Measurements from ENCODE around the gene IGF1. TPM values are rescaled to one million over a fixed set of nuclear protein-coding genes. Genes with fewer than 3 reads are reported as not detected.

The IGF1 gene
- total and polyA plus RNA-seq, 10 of the 15 experiments (the other 5 are each of a cell fraction or from before 2014, with no cell fraction given) = 2.4 to 9.2 (median 3.5) TPM

GRCh38 chr12:102528111-102528510 is 47.7 kb upstream of the IGF1 start:
- no peak for FAIRE-seq
- TF ChIP-seq, protein P1, sequence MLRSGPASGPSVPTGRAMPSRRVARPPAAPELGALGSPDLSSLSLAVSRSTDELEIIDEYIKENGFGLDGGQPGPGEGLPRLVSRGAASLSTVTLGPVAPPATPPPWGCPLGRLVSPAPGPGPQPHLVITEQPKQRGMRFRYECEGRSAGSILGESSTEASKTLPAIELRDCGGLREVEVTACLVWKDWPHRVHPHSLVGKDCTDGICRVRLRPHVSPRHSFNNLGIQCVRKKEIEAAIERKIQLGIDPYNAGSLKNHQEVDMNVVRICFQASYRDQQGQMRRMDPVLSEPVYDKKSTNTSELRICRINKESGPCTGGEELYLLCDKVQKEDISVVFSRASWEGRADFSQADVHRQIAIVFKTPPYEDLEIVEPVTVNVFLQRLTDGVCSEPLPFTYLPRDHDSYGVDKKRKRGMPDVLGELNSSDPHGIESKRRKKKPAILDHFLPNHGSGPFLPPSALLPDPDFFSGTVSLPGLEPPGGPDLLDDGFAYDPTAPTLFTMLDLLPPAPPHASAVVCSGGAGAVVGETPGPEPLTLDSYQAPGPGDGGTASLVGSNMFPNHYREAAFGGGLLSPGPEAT (IDR thresholded peaks at IDR 0.05; ENCODE audit: low read depth) = no peak
- TF ChIP-seq SP1 (IDR thresholded peaks at IDR 0.05; ENCODE audit: low read depth, low read length) (no peak), ATF7 (IDR thresholded peaks at IDR 0.05; ENCODE audit: low read depth) (no peak), YY1 (IDR thresholded peaks at IDR 0.05; ENCODE audit: low read depth, low read length) (no peak), ZNF274 (IDR thresholded peaks at IDR 0.05; ENCODE audit: insufficient read depth, insufficient read length) (no peak), BACH1 (IDR thresholded peaks at IDR 0.05; ENCODE audit: borderline replicate concordance) (no peak)
- H3K9ac ChIP-seq (ENCODE audit: control insufficient read depth, insufficient read depth, low read length) = no peak overlapping the region
- H3K27me3 ChIP-seq (replicated peaks in 1 of 2; ENCODE audit: control insufficient read depth in 2 of 2, insufficient read depth in 2 of 2, low read length in 1 of 2) = no peaks in the 10 kb centered on the region
- ChIA-PET POLR2A (no interaction called here), SMC1A (ENCODE audit: uncharacterized antibody, unreplicated experiment) (no interaction called here), CTCF (no interaction called here), RAD21 (ENCODE audit: unreplicated experiment) (no interaction called here)
- H3K4me3 ChIP-seq = no peak overlapping the region
- no peak overlapping the region for H3K27ac ChIP-seq (ENCODE audit: control insufficient read depth, insufficient read depth)
- no peaks in the 10 kb centered on the region for H4K20me1 ChIP-seq (ENCODE audit: control insufficient read depth, insufficient read depth)
- H3K4me1 ChIP-seq (ENCODE audit: control insufficient read depth, insufficient read depth, low read length) = no peaks in the 10 kb centered on the region
- no peaks in the 10 kb centered on the region; the same call in 2 of the 3 replicates for H3K9me3 ChIP-seq (replicated peaks; ENCODE audit: control insufficient read depth, insufficient read depth, low read length)
- H3K4me2 ChIP-seq (ENCODE audit: control insufficient read depth, insufficient read depth) = no peak overlapping the region
- BruUV-seq (replicated peaks) = no TSS peak
- DNase-seq (ENCODE audit: low read depth, low spot score) = no peak
- no peaks in the 10 kb centered on the region for H3K79me2 ChIP-seq (ENCODE audit: control insufficient read depth, insufficient read depth, low read length)
- intact Hi-C loops (cut with micrococcal nuclease; ENCODE audit: unreplicated experiment) = no loop called here
- H3K36me3 ChIP-seq (ENCODE audit: control insufficient read depth in 2 of 2, insufficient read depth in 2 of 2, low read length in 1 of 2) = no peaks in the 10 kb centered on the region
- ATAC-seq = no peak
- in situ Hi-C loops (cut with MboI) = no loop called here
- H2AFZ ChIP-seq (ENCODE audit: control insufficient read depth, low read depth, low read length) = no peak overlapping the region

DNA sequence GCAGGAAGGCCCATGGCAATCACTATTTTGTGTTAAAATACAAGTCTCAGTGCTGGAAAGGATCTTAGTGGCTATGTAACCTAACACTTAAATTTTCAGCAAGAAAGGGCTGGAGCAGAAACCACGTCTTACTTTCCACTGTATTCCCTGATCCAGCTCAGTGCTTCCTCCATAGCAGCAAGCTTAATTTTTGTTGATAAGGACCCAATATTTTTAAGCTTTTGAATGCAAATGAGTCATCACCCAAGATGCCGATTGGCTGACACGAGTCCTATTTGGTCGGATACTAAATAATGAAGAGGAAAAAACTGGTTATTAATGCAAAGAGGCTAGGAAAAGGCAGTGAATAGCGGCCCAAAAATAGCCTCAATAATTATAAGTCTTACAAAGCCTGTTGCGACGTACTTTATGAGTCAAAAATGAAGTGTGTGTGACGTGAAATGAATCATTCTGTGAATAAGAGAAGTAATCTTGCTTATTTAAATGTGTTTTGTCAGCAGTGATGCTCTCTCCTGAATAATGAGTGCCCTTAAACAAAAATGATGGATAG is 46.9 kb upstream of the IGF1 start:
- Histone ChIP-seq H3K4me3 (no peak overlapping the region), H3K9ac (ENCODE audit: control insufficient read depth, insufficient read depth, low read length) (no peak overlapping the region), H3K79me2 (ENCODE audit: control insufficient read depth, insufficient read depth, low read length) (no peaks in the 10 kb centered on the region), H3K4me2 (ENCODE audit: control insufficient read depth, insufficient read depth) (no peak overlapping the region), H3K36me3 (ENCODE audit: control insufficient read depth in 2 of 2, insufficient read depth in 2 of 2, low read length in 1 of 2) (no peaks in the 10 kb centered on the region), H2AFZ (ENCODE audit: control insufficient read depth, low read depth, low read length) (no peak overlapping the region), H3K27ac (ENCODE audit: control insufficient read depth, insufficient read depth) (no peak overlapping the region), H4K20me1 (ENCODE audit: control insufficient read depth, insufficient read depth) (no peaks in the 10 kb centered on the region), H3K4me1 (ENCODE audit: control insufficient read depth, insufficient read depth, low read length) (no peaks in the 10 kb centered on the region), H3K27me3 (replicated peaks in 1 of 2; ENCODE audit: control insufficient read depth in 2 of 2, insufficient read depth in 2 of 2, low read length in 1 of 2) (no peaks in the 10 kb centered on the region), H3K9me3 (replicated peaks; ENCODE audit: control insufficient read depth, insufficient read depth, low read length) (no peaks in the 10 kb centered on the region; the same call in 2 of the 3 replicates)
- FAIRE-seq (no peak), ATAC-seq (no peak), DNase-seq (ENCODE audit: low read depth, low spot score) (no peak)
- in situ Hi-C loops (cut with MboI) = no loop called here
- ChIA-PET RAD21 (ENCODE audit: unreplicated experiment) (no interaction called here), POLR2A (no interaction called here), SMC1A (ENCODE audit: uncharacterized antibody, unreplicated experiment) (interaction anchor here (1.0 to 1.2 kb wide), 2 partner anchors 11 to 13 kb away, joined by 3 to 7 read pairs; no protein-coding TSS in a partner anchor), CTCF (interaction anchor here (0.6 to 1.5 kb wide), 2 partner anchors 16 to 136 kb away, joined by 4 to 6 read pairs; no protein-coding TSS in a partner anchor)
- TF ChIP-seq BCL11A (IDR thresholded peaks at IDR 0.05; ENCODE audit: low read depth, low read length) (0 out of 2 replicates have a peak, but pooled peaks have one; percentile 22), IRF4 (IDR thresholded peaks at IDR 0.05; ENCODE audit: low read depth, low read length) (peak; percentile 56; the same call in 1 of the 2 replicates), JUNB (IDR thresholded peaks at IDR 0.05) (peak; percentile 94), CREM (IDR thresholded peaks at IDR 0.05; ENCODE audit: low read depth) (peak; percentile 75), CREB1 (IDR thresholded peaks at IDR 0.05; ENCODE audit: low read depth) (peak; percentile 78), NFYA (IDR thresholded peaks at IDR 0.05; ENCODE audit: borderline replicate concordance, low read depth, low read length) (no peak), EGR1 (IDR thresholded peaks at IDR 0.05; ENCODE audit: borderline replicate concordance in 1 of 2, low read depth in 2 of 2, low read length in 2 of 2) (no peak), RUNX3 (IDR thresholded peaks at IDR 0.05; ENCODE audit: low read length) (no peak)
- TF ChIP-seq, protein P2, sequence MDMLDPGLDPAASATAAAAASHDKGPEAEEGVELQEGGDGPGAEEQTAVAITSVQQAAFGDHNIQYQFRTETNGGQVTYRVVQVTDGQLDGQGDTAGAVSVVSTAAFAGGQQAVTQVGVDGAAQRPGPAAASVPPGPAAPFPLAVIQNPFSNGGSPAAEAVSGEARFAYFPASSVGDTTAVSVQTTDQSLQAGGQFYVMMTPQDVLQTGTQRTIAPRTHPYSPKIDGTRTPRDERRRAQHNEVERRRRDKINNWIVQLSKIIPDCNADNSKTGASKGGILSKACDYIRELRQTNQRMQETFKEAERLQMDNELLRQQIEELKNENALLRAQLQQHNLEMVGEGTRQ (IDR thresholded peaks at IDR 0.05; ENCODE audit: borderline replicate concordance, low read depth, low read length) = no peak
- BruUV-seq (replicated peaks) = no TSS peak
- intact Hi-C loops (cut with micrococcal nuclease; ENCODE audit: unreplicated experiment) = no loop called here
- WGBS (ENCODE audit: insufficient coverage, insufficient replicate concordance, low lambda C conversion rate, missing lambda C conversion rate) = 46% methylated on average over 8 of the region's 8 CpGs
